Loucy (cell line): Measurements from ENCODE around the gene OPHN1.
"Not testable (repeated sequence)": the region's sequence is repeated elsewhere in the genome, so short reads cannot be mapped to it uniquely, and the experiment has no call there.

ENCODE experiments used
- H2AFZ ChIP-seq: fragments of 200-600 bp; sonication (generic); 2 replicates; pipeline ENCODE4 v1.6.0; 2016; ENCODE audit warnings: antibody characterized with exemption, mild to moderate bottlenecking, low read length, moderate library complexity
- H3F3A ChIP-seq: fragments of 200-600 bp; 2 replicates; pipeline ENCODE4 v1.6.0; 2016; ENCODE audit warnings: antibody characterized with exemption, low read depth, mild to moderate bottlenecking
- H3K27me3 ChIP-seq: fragments of 200-600 bp; sonication (generic); 2 replicates; pipeline ENCODE4 v1.6.1; 2014; ENCODE audit warnings: low read length, mild to moderate bottlenecking; ENCODE audit not compliant: insufficient read depth, poor library complexity, severe bottlenecking
- H3K36me3 ChIP-seq: fragments of 200-600 bp; sonication (generic); 2 replicates; pipeline ENCODE4 v1.6.1; 2016; ENCODE audit warnings: low read length; ENCODE audit not compliant: insufficient read depth
- H3K4me1 ChIP-seq: fragments of 200-600 bp; sonication (generic); 2 replicates; pipeline ENCODE4 v1.5.1; 2014; ENCODE audit warnings: low read length, mild to moderate bottlenecking; ENCODE audit not compliant: insufficient read depth, poor library complexity, severe bottlenecking
- H3K4me2 ChIP-seq: fragments of 200-600 bp; sonication (generic); 2 replicates; pipeline ENCODE4 v1.6.0; 2014; ENCODE audit warnings: antibody characterized with exemption, low read length, low read depth, mild to moderate bottlenecking; ENCODE audit not compliant: poor library complexity, severe bottlenecking
- H3K4me3 ChIP-seq: fragments of 200-600 bp; sonication (generic); 2 replicates; pipeline ENCODE4 v1.5.1; 2014; ENCODE audit warnings: low read length, mild to moderate bottlenecking, mixed read lengths; ENCODE audit not compliant: poor library complexity, severe bottlenecking
- H3K79me2 ChIP-seq: fragments of 200-600 bp; sonication (generic); 2 replicates; pipeline ENCODE4 v1.6.1; 2014; ENCODE audit warnings: low read length; ENCODE audit not compliant: insufficient read depth
- H3K9ac ChIP-seq: fragments of 200-600 bp; sonication (generic); 2 replicates; pipeline ENCODE4 v1.6.0; 2014; ENCODE audit warnings: mild to moderate bottlenecking, low read depth, low read length, moderate library complexity; ENCODE audit not compliant: poor library complexity, severe bottlenecking
- H3K9me2 ChIP-seq: fragments of 200-600 bp; sonication (generic); replicated peaks from 2 replicates; pipeline ENCODE4 v1.6.1; 2016; ENCODE audit warnings: low read depth, low read length, mixed read lengths
- H3K9me3 ChIP-seq: fragments of 200-600 bp; sonication (generic); 2 replicates; pipeline ENCODE4 v1.6.1; 2014; ENCODE audit warnings: mild to moderate bottlenecking, antibody characterized with exemption, low read length, low read depth; ENCODE audit not compliant: insufficient read depth
- H4K20me1 ChIP-seq: fragments of 200-600 bp; sonication (generic); 2 replicates; pipeline ENCODE4 v1.6.0; 2014; ENCODE audit warnings: antibody characterized with exemption, low read length, mild to moderate bottlenecking; ENCODE audit not compliant: insufficient read depth, poor library complexity, severe bottlenecking
- EZH2phosphoT487 ChIP-seq: fragments of 200-600 bp; IDR thresholded peaks from 2 replicates; pipeline ENCODE4 v1.6.1; 2018; ENCODE audit warnings: antibody characterized with exemption, mild to moderate bottlenecking, moderate library complexity, borderline replicate concordance
- TF ChIP-seq, protein P1 (sequence below): fragments of 200-600 bp; sonication (generic); conservative IDR thresholded peaks from 2 replicates; pipeline ENCODE4 v1.5.1; 2014; ENCODE audit warnings: mild to moderate bottlenecking, antibody characterized with exemption, low read length

Gene OPHN1

GRCh38 chrX:68079961-68080360, 353.3 kb downstream of the OPHN1 start:
- no peak overlapping the region for H3K4me3 ChIP-seq

DNA sequence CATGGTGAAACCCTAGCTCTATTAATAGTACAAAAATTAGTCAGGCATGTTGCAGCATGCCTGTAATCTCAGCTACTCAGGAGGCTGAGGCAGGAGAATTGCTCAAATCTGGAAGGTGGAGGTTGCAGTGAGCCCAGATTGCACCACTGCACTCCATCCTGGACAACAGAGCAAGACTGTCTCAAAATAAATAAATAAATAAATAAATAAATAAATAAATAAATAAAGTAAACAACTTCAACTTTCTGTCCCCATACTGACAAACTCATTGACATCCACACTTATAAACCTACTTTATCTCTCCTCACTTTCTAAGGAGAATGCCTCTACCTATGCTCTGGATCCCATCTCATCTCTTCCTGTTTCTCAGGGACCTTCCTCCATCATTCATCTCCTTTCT, 354.5 kb downstream of the OPHN1 start:
- H3K4me2 ChIP-seq, H3K9ac ChIP-seq, H3K9me3 ChIP-seq, H3K4me3 ChIP-seq, H3K36me3 ChIP-seq, H3K27me3 ChIP-seq, H3K4me1 ChIP-seq, H3F3A ChIP-seq, H3K9me2 ChIP-seq, H4K20me1 ChIP-seq, H2AFZ ChIP-seq, H3K79me2 ChIP-seq: not testable (repeated sequence)

More at GRCh38 chrX:68079961-68080360, 353.3 kb downstream of the OPHN1 start:
- Histone ChIP-seq H3K9ac (no peak overlapping the region), H3K79me2 (no peaks in the 10 kb centered on the region), H3K9me2 (no peaks in the 10 kb centered on the region), H3F3A (no peaks in the 10 kb centered on the region), H3K9me3 (no peaks in the 10 kb centered on the region), H3K4me2 (no peak overlapping the region), H4K20me1 (no peaks in the 10 kb centered on the region), H2AFZ (no peak overlapping the region), H3K27me3 (no peaks in the 10 kb centered on the region), H3K36me3 (no peaks in the 10 kb centered on the region), H3K4me1 (no peaks in the 10 kb centered on the region)
- TF ChIP-seq EZH2phosphoT487 = no peak
- TF ChIP-seq, protein P1, sequence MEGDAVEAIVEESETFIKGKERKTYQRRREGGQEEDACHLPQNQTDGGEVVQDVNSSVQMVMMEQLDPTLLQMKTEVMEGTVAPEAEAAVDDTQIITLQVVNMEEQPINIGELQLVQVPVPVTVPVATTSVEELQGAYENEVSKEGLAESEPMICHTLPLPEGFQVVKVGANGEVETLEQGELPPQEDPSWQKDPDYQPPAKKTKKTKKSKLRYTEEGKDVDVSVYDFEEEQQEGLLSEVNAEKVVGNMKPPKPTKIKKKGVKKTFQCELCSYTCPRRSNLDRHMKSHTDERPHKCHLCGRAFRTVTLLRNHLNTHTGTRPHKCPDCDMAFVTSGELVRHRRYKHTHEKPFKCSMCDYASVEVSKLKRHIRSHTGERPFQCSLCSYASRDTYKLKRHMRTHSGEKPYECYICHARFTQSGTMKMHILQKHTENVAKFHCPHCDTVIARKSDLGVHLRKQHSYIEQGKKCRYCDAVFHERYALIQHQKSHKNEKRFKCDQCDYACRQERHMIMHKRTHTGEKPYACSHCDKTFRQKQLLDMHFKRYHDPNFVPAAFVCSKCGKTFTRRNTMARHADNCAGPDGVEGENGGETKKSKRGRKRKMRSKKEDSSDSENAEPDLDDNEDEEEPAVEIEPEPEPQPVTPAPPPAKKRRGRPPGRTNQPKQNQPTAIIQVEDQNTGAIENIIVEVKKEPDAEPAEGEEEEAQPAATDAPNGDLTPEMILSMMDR = no peak

- H3K4me1 ChIP-seq = no peaks in the 10 kb centered on the region
- no peak overlapping the region for H3K9ac ChIP-seq
- no peaks in the 10 kb centered on the region for H3F3A ChIP-seq
- no peak overlapping the region for H2AFZ ChIP-seq
- H3K4me3 ChIP-seq = no peak overlapping the region
- no peaks in the 10 kb centered on the region for H4K20me1 ChIP-seq
- no peaks in the 10 kb centered on the region for H3K79me2 ChIP-seq
- H3K9me2 ChIP-seq = no peaks in the 10 kb centered on the region
- TF ChIP-seq, protein P1 = no peak
- no peak for TF ChIP-seq EZH2phosphoT487
- no peaks in the 10 kb centered on the region for H3K36me3 ChIP-seq
- no peak overlapping the region for H3K4me2 ChIP-seq
- H3K9me3 ChIP-seq = no peaks in the 10 kb centered on the region
- H3K27me3 ChIP-seq = no peaks in the 10 kb centered on the region
Observed at GRCh38 chrX:68077378-68077777, 355.9 kb downstream of the OPHN1 start.

GRCh38 chrX:68072041-68072440, 361.3 kb downstream of the OPHN1 start:
- Histone ChIP-seq H4K20me1 (no peaks in the 10 kb centered on the region), H3K9ac (no peak overlapping the region), H3K79me2 (no peaks in the 10 kb centered on the region), H3K4me1 (no peaks in the 10 kb centered on the region), H3K36me3 (no peaks in the 10 kb centered on the region), H3K9me3 (no peaks in the 10 kb centered on the region), H3K9me2 (no peaks in the 10 kb centered on the region), H2AFZ (no peak overlapping the region), H3F3A (no peaks in the 10 kb centered on the region), H3K4me3 (no peak overlapping the region), H3K4me2 (no peak overlapping the region), H3K27me3 (no peaks in the 10 kb centered on the region)
- TF ChIP-seq, protein P1 = no peak
- no peak for TF ChIP-seq EZH2phosphoT487

GRCh38 chrX:68070119-68070518, 363.2 kb downstream of the OPHN1 start:
- H3F3A ChIP-seq, H3K9ac ChIP-seq, H4K20me1 ChIP-seq, H2AFZ ChIP-seq, H3K36me3 ChIP-seq, H3K4me2 ChIP-seq, H3K27me3 ChIP-seq, H3K9me3 ChIP-seq, H3K4me3 ChIP-seq, H3K9me2 ChIP-seq, H3K79me2 ChIP-seq, H3K4me1 ChIP-seq: not testable (repeated sequence)
